Stimulated activated CD4-positive, alpha-beta T cell treated with anti-CD3 and anti-CD28 coated beads, Interleukin-15, amount 100 ng/mL, for 24 hours (primary cell): ENCODE measurements around the gene PIGB.
"Not testable (repeated sequence)": the region's sequence is repeated elsewhere in the genome, so short reads cannot be mapped to it uniquely, and the experiment has no call there.

ENCODE experiments used
- DNase-seq: peaks from one replicate; pipeline ENCODE4 v3.0.0-alpha.2; 2020

Gene PIGB

DNA sequence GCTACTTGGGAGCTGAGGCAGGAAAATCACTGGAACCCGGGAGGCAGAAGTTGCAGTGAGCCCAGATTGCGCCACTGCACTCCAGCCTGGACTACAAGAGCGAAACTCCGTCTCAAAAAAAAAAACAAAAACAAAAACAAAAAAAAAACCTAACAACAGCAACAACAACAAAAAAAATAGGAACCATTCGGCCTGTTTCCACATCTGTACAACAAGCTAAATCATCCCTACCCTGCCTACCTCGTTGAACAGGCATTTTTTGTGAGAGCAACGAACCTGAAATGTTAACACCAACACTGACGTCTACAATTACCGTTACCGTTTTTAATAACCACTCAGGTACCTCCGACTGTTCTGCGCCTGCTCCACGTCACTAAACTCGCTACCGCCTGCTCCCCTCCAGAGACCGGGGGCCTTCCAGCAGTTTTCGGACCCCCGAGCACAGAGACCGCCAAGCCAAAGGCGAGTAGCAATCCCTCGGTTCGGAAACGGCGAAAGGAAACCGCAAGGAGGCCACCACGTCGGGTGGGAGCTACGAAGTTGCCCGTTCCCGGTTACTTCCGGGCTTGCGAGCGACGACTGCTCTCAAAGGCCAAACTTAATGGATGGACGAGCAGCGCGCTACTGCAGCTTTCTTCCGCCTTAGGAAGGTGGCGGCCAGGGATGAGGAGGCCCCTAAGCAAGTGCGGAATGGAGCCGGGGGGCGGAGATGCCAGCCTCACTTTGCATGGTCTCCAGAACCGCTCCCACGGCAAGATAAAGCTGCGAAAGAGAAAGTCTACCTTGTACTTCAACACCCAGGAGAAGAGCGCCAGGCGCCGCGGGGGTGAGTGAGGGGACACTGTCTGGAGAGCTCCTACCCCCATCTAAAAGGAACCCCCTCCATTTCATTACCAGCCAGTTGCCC, at the start of gene PIGB, which contains the start of gene PIGBOS1:
TSS of gene PIGB (plus strand) at position 635 of the 907 bp plus-strand sequence. CDS start at position 664, 29 bp downstream.
TSS of gene PIGBOS1 (minus strand) at position 536 of the 907 bp plus-strand sequence. CDS start 1,331 bp downstream, outside the sequence.
- DNase-seq: peak; percentile 83

DNA sequence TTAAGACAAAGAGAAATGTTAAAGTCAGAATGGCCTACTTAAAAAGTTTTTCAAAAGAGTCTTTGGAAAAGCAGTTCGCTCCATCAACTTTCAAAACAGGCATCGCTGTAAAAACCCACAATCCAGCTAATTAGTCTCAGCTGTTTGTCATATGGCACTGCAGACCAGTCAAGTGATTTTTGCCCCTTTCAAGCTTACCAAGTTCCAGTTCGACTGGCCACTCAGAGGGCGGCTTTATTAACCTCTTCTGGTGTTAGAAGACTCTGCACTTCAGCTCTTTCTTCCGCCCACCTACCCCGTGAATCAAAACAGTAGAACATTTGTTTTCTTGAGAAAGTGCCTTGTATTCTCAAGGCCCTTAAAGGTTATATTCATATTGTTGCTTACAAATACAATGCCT, 48.7 kb upstream of the PIGB start:
- DNase-seq: no peak

- no peak for DNase-seq
Observed at GRCh38 chr15:55276324-55276723, 42.7 kb upstream of the PIGB start.

DNA sequence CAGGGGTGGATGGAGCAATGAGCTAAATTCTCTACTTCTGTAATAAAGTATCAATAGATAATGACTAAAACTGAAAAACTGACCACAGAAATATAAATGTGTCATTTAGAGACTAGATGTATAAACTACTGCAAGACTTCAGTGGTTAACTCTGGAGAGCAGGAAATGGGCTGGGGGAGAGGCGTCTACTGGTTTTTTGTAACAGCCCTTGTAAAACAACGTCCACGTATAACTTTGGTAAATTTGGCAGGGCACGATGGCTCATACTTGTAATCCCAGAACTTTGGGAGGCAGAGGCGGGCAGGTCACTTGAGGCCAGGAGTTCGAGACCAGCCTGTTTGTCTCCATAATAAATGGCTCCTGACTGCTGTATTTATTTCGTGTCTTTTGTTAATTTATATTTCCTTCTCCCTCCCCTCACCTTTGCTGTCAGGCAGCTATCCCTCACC, 41.9 kb upstream of the PIGB start:
- peak; percentile 67 for DNase-seq

GRCh38 chr15:55277715-55278114, 41.3 kb upstream of the PIGB start:
- no peak for DNase-seq

- no peak for DNase-seq
Observed at GRCh38 chr15:55279100-55279745, 39.8 kb upstream of the PIGB start.

DNA sequence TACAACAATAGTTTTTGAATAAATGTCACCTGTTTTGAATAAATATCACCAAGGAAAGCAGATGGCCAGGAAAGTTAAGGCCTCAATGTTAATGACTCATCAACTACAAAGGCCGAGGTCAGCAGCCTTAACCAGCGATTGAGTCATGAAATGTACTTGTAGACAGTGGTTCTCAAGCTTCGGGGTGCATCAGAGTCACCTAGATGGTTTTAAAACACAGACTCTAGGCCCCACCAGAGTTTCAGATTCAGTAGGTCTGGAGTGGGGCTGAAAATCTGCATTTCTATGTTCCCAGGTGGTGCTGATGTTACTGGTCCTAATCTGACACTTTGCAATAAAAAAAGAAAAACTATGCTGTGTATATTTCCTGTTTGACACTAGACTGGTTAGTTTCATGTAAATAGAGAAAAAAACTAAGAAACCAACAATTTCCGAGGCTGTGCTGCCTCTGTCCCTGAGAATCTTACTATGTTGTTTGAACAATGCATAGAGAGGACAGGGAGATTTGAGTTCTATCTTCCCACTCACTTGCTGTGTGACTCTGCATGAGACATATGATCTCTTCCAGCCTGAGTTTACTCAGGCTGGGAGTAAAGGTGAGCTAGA, 39.2 kb upstream of the PIGB start:
- DNase-seq: peak; percentile 68

GRCh38 chr15:55280589-55280988, 38.4 kb upstream of the PIGB start:
- peak; percentile 51 for DNase-seq

GRCh38 chr15:55281517-55282228, 37.3 kb upstream of the PIGB start:
- no peak for DNase-seq

DNA sequence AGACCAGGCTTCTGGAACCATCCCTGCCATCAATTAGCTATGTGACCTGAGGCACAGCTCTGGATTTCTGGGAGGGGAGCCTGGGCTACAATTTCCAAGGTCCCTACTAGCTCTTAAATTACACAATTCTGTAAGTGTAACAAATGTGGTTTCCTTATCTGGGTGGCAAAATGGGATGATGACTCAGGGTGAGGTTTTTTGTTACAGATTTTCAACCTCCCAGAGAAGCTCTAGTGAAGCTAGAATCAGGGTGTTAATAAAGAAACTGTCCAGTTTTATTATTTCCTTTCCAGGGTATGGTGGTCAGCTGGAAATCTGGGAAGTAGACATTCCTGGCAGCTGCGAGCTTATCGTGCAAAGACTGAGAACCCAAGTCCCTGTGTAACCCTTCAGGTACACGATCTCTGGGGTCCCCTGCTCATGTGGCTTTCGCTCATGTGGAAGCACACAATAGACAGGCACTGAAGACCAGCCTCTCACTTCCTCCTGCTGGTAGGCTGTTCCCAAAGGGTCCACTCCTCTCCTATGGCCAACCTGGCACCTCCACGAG, 36.7 kb upstream of the PIGB start:
- DNase-seq: peak; percentile 23

GRCh38 chr15:55283379-55284147, 35.5 kb upstream of the PIGB start:
- DNase-seq: no peak

DNA sequence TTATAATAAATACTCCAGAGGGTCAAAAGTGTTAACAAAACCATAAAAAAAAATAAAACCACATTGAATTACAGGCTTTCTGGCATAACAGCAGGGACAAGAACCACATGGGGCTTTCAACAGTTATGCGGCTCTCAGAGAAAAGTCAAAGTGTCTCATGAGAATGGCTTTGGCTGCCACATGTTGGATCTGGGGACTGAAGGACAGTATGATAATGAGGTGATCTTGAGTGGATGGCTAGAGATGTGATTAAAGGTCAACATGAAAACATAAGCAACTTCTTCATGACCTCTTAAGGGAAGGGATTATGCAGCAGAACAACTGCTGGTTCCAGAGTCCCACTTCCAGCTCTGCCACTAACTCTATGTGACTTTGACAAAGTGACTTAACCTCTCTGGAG, 34.6 kb upstream of the PIGB start:
- DNase-seq: no peak

DNA sequence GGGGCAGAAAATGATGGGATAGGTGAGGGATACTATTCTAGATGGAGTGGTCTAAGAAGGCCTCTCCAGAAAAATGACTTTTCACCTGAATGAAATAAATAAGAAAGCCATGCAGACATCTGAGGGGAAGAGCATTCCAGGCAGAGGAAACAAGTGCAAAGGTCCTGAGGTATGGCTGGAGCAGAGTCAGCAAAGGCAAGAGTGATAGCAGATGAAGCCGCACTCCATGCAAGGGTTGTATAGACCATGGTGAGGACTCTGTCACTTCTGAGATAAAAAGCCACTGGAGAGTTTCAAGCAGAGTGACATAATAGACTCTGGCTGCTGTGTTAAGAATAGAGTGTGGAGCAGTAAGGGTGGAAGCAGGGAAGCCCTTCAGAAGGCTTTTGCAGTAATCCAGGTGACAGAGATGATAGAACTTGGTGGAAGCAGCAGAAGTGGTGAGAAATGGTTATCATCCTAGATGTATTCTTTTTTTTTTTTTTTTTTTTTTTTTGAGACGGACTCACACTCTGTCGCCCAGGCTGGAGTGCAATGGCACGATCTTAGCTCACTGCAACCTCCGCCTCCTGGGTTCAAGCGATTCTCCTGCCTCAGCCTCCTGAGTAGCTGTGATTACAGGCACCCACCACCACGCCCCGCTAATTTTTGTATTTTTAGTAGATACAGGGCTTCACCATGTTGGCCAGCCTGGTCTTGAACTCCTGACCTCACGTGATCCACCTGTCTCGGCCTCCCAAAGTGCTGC, 32.4 kb upstream of the PIGB start:
- not testable (repeated sequence) for DNase-seq

DNA sequence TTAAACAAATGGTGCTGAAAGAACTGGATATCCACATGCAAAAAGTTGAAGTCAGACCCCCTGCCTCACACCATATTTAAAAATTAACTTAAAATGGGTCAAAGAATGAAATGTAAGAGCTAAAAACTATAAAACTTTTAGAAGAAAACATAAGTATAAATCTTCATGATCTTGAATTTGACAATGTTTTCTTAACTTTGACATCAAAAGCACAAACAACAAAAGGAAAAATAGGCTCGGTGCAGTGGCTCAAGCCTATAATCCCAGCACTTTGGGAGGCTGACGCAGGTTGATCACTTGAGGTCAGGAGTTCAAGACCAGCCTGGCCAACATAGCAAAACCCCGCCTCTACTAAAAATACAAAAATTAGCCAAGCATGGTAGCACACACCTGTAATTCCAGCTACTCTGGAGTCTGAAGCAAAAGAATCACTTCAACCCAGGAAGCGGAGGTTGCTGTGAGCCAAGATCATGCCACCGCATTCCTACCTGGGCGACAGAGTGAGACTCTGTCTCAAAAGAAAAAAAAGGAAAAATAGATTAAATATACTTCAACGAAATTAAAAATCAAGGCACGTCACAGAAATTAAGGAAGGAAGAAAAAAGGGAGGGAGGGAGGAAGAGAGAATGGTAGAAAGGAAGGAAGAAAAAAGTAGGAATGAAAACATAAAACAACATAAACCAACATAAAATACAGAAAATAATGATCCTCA, 30.9 kb upstream of the PIGB start:
- DNase-seq: no peak

DNA sequence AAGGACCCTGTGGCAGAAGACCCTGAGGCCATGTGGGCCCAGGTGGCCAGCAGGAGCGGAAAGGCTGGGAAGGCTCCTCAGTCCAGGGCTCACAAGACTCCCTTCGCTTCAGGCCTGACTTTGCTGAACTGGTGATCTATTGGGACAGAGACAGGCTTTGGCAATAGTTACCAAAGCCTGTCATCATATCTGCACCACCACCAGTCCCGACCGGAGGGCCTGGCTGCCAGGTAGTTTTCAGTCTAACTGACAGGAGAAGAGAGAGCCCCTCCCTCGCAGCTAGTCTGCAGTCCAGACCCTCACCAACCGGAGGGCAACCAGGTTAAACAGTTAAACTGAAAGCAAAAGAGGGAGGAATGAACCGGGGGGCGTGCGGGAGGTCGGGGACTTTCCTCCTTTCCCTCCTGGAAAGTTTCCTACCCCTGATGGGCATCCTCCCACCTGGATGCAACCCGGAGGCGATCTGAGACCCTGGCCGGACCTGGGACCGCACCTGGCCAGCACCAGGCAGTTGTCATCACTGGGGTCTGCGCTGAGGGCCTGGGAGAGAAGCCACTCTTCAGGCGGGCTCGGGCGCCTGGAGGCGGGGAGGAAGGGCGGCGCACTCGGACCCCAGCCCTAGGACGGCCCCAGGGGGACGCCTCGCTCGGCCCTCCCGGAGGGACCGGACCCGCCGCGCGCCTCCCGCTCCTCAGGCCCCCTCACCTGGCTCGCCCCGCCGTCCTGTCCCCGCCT, 29.8 kb upstream of the PIGB start:
- DNase-seq: peak; percentile 55

DNA sequence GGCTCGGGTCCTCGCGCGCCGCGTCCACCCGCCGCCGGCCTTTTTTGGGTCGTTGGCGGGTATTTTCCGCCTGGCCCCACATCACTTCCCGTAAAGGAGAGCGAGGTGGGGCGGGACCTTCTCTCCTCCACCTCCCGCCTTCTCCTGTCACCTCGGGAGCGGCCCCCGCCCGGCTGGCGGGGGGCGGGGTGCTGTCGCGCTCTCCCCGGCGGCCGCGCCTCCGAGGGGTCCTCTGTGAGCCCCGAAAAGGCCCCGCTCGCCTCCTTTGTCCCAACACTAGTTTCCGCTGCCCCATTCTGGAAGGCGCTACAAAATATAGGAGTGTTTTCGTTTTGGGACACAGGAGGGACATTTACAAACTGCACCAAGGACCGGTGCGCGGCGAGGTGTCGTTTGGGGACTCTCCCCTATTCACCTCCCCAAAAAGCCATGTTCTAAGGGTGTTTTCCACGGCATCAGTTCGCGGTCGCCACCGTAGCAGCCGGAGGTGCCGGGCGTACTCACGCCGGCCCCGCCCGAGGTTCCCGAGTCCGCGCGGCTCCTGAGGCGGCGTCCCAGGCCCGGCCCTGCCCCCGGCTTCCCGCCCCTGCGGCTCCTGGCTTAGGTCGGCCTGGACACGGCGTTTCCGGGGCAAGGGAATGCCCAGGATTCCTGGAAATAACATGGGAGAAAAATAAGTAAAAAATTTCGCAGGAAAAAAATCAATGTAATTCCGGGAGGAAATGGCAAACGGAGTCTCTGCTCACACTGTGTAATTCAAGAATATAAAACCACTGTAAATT, 29.1 kb upstream of the PIGB start, which contains the start of gene RAB27A:
TSS of gene RAB27A (minus strand) at position 68 of the 782 bp plus-strand sequence. CDS start 54,879 bp downstream, outside the sequence.
- peak; percentile 89 for DNase-seq

DNA sequence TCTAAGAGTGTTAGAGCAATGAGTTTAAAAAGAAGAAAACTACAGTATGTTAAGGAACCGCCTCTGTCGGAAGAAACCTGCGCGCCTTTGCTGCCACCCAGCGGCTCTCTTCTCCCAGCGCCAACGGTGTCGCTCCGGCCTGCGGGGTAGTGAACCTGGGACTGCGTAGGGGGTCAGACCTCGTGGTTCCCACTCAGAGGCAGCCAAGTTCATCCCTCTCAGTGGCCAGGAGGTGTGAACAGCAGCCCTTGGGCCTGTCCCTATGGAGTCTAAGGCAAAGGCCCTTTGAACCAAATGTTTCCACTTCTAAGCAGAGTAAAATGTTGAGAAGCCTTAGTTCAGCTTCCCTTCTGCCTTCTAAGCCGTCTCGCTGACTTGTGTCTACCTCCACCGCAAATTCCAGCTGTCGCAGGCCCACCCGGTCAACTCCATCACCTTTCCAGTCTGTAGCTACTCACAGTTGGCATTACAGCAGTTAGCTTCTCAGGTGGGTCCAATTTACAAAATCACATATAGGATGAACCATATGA, 28.4 kb upstream of the PIGB start:
- DNase-seq: peak; percentile 88

DNA sequence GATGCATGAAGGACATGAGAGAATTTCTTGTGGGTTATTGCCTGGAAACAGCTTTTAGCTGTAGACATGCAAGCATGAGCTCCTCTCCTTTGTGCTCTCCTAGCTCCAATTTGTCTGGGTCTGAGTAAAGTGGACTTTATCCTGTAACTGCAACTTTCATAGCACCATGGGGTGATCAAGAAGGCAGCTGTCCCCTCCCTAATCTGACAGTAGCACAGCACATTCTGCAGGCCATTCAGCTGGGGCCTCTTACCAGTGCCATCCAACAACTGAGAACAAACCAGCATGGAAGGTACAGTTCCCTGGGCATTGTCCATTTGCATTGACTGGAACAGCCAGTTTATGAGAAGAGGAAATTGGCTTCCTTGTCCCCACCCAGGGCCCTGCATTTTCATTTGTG, 21.7 kb upstream of the PIGB start:
- no peak for DNase-seq
